IPS DF 4.7 (cell line): ENCODE results near the gene PIK3R3.
"Not testable (repeated sequence)": the region's sequence is repeated elsewhere in the genome, so short reads cannot be mapped to it uniquely, and the experiment has no call there.

Experiments used
- DNase-seq: peaks from one replicate; pipeline ENCODE4 v3.0.0-alpha.2; 2013; ENCODE audit warnings: low spot score; ENCODE audit errors: extremely low read depth

Gene PIK3R3

GRCh38 chr1:46067652-46068051, 64.8 kb downstream of the PIK3R3 start:
- DNase-seq, result no peak

GRCh38 chr1:46065405-46065804, 67.0 kb downstream of the PIK3R3 start:
- no peak for DNase-seq

- no peak for DNase-seq
These were observed 67.7 kb downstream of the PIK3R3 start for GRCh38 chr1:46064708-46065107.

- no peak for DNase-seq
These were observed 69.6 kb downstream of the PIK3R3 start for GRCh38 chr1:46062651-46063319.

- DNase-seq, result no peak
These were observed 71.3 kb downstream of the PIK3R3 start for GRCh38 chr1:46061146-46061545.

GRCh38 chr1:46058936-46059335, 73.5 kb downstream of the PIK3R3 start:
- DNase-seq, result no peak

- no peak for DNase-seq
These were observed 74.6 kb downstream of the PIK3R3 start for GRCh38 chr1:46057781-46058180.

- not testable (repeated sequence) for DNase-seq
These were observed 75.2 kb downstream of the PIK3R3 start for GRCh38 chr1:46057215-46057614.

GRCh38 chr1:46056325-46056724, 76.1 kb downstream of the PIK3R3 start:
- no peak for DNase-seq

GRCh38 chr1:46053734-46054133, 78.7 kb downstream of the PIK3R3 start:
- no peak for DNase-seq

GRCh38 chr1:46044116-46044515, 88.3 kb downstream of the PIK3R3 start:
- no peak for DNase-seq

- DNase-seq, result peak; percentile 60
These were observed 88.9 kb downstream of the PIK3R3 start for GRCh38 chr1:46043458-46044017.

- no peak for DNase-seq
These were observed 90.5 kb downstream of the PIK3R3 start for GRCh38 chr1:46041974-46042373.

- no peak for DNase-seq
These were observed 90.9 kb downstream of the PIK3R3 start for GRCh38 chr1:46041551-46041950.

GRCh38 chr1:46039571-46040052, 92.8 kb downstream of the PIK3R3 start:
- DNase-seq, result no peak

- peak; percentile 62 for DNase-seq
These were observed 95.3 kb downstream of the PIK3R3 start for GRCh38 chr1:46036894-46037839.

- DNase-seq, result no peak
These were observed 97.6 kb downstream of the PIK3R3 start for GRCh38 chr1:46034601-46035516.

GRCh38 chr1:46030876-46031660, 101.4 kb downstream of the PIK3R3 start:
- DNase-seq, result no peak

- DNase-seq, result no peak
These were observed 102.2 kb downstream of the PIK3R3 start for GRCh38 chr1:46030074-46030870.
